Dedifferentiated amniotic fluid mesenchymal stem cell (primary cell): ENCODE measurements around the gene HASPIN.

Source experiments
- DNase-seq: peaks from one replicate; pipeline ENCODE4 v3.0.0-alpha.2; 2016; ENCODE audit errors: extremely low spot score

The HASPIN gene

DNA sequence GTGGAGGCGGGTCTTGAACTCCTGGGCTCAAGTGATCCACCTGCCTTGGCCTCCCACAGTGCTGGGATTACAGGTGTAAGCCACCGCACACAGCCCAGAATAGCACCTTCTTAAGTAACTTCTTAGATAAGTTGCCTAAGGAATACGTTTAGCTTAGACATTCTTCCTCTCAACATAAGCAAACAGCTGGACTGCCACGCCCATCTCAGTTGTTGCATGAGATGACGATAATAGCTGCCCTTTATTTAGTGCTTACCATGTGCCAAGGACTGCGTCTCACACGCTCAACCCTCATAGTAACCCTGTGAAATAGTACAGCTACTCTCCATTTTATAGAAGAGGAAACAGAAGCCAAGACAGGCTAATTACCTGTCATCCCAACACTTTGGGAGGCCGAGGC lies 11.8 kb downstream of the HASPIN start:
- no peak for DNase-seq

DNA sequence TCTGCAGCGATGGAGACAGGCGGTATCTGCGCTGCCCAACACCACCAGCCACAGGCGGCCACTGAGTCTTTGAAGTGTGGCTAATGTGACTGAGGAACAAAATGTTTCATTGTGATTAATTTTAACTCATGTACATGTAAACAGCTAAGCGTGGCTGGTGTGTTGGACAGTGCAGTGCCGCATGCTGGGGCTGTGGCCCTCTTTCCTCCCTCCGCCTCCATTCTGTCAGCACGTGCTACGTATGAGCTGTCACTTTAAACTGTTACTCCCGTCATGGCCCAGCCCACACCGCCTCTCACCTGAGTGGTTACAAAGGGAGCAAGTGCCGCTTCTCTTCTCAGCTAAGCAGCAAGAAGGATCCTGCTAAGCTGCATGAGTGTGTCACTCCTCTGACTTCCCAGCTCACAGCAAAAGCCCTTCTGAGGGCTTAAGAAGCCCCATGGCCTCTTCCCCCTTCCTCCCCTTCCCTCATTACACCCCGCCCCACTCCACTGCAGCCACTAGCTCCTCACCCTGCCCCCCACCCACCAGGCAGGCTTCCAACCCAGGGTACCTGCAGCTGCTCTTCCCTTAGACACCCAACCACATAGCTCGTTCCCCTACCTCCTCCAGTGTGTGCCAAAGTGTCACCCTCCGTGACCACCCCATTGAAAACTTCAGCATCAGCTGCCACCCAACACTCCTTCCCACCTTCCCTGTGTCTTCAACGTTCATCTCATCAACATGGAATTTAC lies 15.0 kb downstream of the HASPIN start:
- DNase-seq, result no peak

DNA sequence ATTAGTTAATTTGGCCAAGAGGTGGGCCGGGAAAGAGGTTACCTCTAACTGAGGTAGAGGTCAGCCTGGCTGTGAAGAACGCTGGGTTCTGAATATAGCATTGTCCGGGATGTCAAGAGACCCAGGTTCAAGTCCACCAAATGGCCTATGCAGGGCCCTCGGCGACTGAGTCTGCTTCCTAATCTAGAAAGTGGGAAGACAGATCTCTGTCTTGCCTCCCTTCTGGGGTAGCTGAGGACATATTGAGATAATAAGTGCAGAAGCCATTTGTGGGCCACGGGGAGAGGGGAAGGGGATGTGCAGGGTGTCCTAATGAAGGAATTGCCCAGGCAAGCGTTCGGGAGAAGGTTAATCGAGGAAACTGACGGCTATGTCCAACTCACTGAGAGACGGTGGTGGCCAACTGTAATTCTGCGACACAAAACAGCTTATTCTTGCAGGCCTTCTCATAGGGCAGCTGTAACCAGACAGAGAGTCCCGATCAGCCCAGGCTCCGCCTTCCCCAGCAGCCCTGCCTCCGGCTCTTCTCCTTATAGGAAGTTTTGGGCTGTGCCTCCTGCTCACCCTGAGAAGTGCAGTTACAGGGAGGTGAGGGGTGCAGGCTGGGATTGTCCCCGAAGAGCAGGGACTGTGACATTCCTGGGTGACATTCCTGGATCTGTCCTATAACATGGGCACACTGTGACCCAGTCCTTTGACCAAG lies 15.9 kb downstream of the HASPIN start:
- DNase-seq, result no peak

GRCh38 chr17:3740611-3741073 lies 16.9 kb downstream of the HASPIN start:
- no peak for DNase-seq

DNA sequence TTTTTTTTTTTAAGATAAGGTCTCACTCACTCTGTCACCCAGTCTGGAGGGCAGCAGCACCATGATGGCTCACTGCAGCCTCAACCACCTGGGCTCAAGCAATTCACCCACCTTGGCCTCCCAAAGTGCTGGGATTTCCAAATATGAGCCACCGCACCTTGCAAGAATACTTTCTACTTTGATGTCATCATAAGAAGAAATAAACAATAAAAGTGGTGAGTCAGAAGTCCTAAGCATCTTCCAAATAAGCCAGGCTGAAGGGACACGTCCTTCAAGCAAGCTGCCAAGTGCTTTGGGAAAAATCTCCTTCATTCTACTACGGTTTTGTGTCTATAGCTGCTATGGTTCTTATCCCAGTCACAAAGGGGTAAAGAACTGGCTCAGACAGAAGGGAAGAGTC lies 20.3 kb downstream of the HASPIN start:
- DNase-seq, result no peak

DNA sequence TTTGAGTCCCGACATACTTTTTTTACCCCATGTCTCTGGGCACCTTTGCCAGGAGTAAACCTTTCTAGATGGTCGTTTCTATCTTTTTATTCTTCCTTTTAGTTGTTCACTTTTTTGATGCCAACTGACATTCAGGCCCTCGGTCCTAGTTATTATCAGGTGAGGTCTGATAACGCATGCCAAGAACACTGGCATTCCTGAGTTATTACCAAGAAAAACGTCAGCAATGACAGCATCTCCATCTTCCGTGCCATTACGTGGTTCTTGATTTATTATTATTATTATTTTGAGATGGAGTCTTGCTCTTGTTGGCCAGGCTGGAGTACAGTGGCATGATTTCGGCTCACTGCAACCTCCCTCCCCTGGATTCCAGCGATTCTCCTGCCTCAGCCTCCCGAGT lies 21.4 kb downstream of the HASPIN start:
- DNase-seq, result no peak

- no peak for DNase-seq
Measured at GRCh38 chr17:3747805-3748204, 24.1 kb downstream of the HASPIN start.

- DNase-seq, result no peak
Measured at GRCh38 chr17:3748576-3748975, 24.9 kb downstream of the HASPIN start.

DNA sequence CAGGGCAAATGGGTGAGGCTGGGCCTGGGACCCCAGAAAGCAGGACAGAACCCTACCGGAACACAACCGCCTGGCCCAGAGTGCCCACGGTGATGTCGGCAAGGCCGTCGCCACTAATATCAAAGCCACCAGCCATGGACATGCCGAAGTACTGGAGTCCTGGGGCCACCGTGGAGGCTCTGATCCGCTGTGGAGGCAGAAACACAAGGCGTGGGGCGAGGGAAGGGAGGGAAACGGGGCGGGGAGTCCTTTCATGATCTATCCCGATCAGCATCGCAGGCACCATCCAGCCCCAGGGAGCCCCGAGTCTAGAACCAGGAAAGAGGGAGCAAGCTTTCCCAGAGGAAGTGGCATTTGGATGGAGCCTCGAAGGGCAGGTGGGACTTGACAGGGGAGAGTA lies 26.6 kb downstream of the HASPIN start:
- DNase-seq, result no peak

GRCh38 chr17:3750926-3751325 lies 27.2 kb downstream of the HASPIN start:
- no peak for DNase-seq

DNA sequence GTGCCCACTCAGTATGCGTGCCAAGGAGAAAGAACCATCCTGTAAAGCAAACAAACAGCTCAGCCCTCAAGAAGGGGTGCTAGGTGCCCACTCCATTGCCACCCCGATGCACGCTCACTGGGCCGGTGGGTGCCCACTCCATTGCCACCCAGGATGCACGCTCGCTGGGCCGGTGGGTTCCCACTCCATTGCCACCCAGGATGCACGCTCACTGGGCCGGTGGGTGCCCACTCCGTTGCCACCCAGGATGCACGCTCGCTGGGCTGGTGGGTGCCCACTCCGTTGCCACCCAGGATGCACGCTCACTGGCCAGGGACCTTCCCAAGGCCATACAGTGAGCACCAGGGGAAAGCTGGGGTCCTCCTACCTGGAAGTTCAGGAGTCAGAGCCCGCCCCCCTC lies 28.1 kb downstream of the HASPIN start:
- DNase-seq, result no peak

- no peak for DNase-seq
Measured at GRCh38 chr17:3753624-3754023, 29.9 kb downstream of the HASPIN start.

- no peak for DNase-seq
Measured at GRCh38 chr17:3754066-3754457, 30.4 kb downstream of the HASPIN start.

DNA sequence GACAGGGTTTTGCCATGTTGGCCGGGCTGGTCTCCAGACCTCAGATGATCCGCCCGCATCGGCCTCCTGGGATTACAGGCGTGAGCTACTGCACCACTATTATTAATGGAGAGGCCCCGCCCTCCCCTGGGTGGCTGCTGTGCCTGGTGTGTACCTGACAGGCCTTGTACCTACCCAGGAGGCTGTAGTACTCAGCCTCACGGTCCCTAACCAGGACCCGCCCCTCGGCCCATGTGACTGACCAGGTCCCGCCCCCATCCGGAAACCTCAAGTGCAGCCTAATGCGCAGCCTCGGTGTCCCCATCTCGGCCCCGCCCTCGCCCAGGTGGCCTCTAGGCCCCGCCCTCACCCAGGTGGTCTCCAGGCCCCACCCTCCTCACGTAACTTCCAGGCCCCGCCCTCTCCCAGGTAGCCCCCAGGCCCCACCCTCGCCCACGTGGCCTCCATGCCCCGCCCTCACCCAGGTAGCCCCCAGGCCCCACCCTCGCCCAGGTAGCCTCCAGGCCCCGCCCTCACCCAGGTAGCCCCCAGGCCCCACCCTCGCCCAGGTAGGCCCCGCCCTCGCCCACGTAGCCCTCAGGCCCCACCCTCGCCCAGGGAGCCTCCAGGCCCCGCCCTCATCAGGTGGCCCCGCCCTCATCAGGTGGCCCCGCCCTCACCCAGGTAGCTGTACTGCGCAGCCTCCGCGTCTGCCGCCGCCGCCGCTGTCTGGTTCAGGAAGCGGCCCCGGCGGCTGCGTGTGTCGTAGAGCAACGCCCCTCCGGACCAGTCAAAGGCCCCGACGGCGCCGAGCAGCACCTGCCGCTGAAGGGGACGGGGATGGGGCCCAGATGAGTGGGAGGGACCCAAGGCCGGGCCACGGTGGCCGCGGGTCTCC lies 31.0 kb downstream of the HASPIN start:
- DNase-seq, result no peak

GRCh38 chr17:3755335-3756030 lies 31.8 kb downstream of the HASPIN start:
- DNase-seq, result no peak

DNA sequence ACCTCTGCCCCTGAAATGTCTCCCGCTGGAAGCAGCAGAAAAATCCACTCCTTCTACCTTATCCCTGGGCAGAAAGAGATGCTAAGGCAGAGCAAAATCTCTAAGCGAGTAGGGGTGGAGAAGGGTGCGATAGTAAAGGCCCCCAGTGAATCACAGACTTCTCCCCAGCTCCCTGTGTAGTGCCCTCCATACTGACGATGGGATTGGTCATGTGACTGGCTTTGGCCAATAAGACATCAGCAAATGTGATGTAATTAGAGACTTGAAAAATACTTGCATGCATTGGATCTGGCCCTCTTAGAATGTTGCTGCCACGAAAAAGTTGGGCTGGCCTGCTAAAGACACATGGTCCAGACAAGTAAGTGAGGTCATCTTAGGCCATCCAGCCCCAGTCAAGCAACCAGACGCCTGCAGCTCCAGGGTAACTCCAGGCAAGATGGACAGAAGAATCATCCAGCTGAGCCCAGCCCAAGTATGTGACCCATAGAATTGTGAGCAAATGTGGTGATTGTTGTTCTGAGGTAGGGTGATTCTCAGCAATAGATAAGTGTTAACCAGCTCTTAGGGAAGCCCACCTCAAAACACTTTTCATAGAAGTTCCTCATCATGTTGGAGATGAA lies 36.0 kb downstream of the HASPIN start:
- no peak for DNase-seq

GRCh38 chr17:3761036-3761917 lies 37.6 kb downstream of the HASPIN start:
- DNase-seq, result no peak

GRCh38 chr17:3761918-3762380 lies 38.2 kb downstream of the HASPIN start:
- DNase-seq, result no peak

GRCh38 chr17:3762922-3763776 lies 39.4 kb downstream of the HASPIN start:
- DNase-seq, result no peak
